RPMI7951 (cell line): Measurements from ENCODE around the gene RBM19. TPM values are rescaled to one million over a fixed set of nuclear protein-coding genes. Genes with fewer than 3 reads are reported as not detected.

Source experiments
- DNase-seq: peaks from one replicate; pipeline ENCODE4 v3.0.0-alpha.2; 2012; ENCODE audit warnings: low read depth
- total RNA-seq: library from RNA; depleted of rRNA; stranded (reverse); fragments of >200 nt; shearing (Covaris generic); gene quantifications from 2 replicates; pipeline ENCODE4 v1.2.3, GENCODE V29; 2014

Gene RBM19
- total RNA-seq, 1 experiment from 2014 or later, result 12.5 TPM

DNA sequence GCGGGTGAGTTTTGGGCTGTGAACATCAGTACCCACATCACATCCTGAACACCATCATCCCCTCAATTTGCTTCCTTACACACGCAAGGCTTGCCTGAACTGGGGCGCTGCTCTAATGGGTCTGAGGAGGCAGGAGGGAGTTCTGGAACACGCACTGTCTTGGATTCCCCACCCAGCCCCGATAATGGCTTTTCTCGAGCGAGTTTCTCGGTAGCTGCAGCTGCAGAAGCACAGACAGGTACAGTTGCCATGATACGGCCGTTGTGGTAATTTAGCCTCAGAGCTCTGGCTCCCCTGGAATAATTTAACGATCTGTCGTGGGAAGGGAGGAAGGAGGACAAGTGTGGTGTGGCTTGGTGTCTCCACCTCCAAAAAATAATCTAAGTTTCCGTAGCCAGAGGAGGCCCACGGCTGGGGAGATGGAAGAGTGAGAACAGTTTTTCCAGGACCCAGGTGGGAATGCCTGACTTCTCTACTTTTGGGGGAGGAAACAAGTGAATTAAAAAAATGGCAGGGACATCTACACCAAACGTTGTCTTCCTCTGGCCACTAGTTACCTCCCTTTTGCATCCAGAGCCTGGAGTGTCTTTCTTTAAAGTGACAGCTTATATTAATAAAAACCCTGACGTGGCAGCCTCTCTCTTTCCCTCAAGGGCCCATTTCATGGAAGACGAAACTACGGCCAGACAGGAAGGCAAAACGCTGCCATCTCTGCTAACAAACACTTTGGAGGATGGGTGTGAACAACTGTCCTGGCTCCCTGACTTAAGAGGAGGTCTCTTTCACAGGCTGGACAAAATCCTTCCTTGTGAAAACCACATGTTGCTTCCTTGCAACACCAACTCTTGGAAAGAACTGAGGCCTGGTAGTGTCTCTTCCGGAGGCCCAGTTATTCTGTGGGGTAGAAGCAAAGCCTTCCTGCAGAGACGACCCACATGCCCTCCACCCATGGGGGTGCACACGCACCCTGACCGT lies 84.8 kb downstream of the RBM19 start:
- no peak for DNase-seq

DNA sequence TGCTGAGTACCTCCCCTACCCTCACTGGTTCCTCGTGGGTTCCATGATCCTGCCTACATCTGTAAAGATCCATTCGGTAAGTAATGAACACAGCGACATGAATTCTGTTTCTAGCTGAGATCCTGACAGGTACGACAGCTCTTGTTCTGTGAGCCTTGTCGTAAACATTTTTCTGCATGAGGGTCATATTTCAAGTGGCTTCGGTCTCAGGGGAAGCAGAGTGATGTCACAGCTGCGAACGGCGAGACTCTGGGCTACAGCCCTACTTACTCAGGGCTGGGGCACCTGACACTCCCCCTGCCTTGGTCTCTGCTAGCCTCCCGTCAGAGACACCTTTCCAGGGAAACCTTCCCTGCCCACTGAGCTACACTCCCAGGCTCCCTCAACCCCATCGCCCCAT lies 85.8 kb downstream of the RBM19 start:
- DNase-seq, result no peak

DNA sequence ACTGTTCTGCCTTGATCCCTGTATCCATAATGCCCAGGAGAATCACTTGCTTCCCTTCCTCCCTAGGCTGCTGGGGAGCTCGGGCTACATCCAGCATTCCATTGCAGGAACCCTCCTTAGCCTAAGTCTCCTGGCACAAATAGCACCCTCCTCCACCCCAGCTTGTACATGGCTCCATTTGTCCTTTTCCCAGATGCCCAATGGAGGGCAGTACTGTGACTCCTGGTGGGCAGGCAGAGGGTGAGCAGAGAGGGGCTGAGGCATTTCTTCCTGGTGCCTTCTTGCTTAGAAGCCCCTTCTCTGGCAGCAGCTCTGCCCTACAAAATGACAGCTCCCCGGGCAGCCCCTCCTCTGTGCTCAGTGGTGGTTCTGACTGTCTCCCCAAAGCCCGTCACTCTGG lies 86.5 kb downstream of the RBM19 start:
- DNase-seq, result no peak

DNA sequence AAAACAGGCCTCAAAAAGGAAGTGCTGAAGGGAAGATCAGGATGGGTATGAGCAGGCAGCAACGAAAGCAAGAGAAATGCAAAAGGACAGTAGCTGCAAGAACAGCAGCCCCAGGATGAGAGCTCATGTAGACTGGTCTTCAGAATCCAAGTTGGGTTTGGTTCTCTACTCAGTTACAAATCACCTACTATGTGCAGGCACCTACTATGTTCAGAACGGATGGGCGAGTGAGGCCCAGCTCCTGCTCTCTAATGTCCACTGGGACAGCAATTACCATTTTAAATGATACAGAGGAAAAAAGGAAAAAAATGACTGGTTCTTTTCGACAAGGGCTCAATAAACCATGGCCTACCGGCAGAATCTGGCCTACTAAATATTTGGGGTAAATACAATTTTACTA lies 88.5 kb downstream of the RBM19 start:
- no peak for DNase-seq

GRCh38 chr12:113876160-113876559 lies 90.0 kb downstream of the RBM19 start:
- no peak for DNase-seq

- no peak for DNase-seq
These were observed 90.4 kb downstream of the RBM19 start for GRCh38 chr12:113875691-113876090.

DNA sequence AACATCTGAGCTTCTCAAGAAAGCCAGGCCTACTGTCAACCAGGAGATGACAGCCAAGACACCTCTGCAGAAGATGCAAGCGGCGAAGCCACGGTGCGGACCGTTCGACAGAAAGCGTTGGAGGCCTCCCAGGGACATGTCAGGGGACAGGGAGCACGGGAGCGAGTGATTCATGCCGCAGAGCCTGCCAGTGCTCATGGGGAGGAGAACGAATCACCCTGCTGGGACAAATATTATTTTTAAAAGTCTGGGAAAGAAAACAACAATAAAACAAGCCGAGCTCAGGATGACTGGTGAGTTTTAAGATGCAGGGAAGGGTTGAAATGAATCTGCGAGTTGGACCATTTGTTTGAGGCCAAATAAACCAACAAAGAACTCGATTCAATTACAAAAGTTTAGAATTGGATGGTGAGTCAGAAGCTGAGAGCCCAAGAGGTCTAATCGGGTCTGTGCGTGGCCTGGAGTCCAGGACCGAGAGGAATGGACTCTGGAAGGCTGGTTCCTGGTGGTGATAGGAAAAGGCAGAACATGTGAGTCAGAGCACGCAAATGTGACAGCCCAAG lies 91.0 kb downstream of the RBM19 start:
- no peak for DNase-seq

GRCh38 chr12:113874326-113874725 lies 91.8 kb downstream of the RBM19 start:
- no peak for DNase-seq

DNA sequence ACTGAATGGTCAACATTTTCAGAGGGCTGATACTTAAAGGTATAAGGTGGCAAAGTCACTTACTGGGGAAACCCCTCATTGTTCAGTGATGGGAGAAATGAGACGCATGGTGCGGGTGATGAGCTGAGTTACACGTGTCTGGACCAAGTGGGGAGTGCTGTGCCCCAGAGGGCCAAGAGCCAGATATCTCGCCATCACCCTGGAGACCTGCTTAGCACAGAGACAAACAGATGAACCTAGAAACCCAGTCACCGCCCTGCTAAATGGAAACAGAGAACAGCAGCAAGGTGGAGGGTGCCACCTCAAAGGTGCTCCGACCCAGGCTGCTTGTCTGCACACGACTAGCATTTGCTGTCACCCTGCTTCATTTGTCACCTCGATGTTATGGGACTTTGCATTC lies 92.4 kb downstream of the RBM19 start:
- DNase-seq, result no peak

DNA sequence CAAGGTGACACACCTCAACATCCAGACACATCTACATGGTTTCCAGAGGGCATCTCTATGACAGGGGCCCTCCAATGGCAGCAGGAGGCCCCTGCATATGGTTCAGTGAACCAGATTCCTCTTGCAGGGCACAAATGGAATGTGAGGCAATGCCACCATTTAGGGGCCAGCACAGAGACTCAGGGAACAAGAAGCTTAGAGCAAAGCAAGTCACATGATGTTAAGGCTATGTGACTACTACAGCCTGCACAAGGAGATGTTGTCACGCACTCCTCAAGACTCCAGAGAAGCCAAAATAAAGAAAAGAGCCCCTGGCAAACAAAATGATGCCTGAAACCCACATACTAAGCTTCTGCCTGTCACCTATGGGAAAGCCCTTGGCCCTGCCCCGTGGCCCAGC lies 95.2 kb downstream of the RBM19 start:
- no peak for DNase-seq

- no peak for DNase-seq
These were observed 96.1 kb downstream of the RBM19 start for GRCh38 chr12:113870035-113870434.

DNA sequence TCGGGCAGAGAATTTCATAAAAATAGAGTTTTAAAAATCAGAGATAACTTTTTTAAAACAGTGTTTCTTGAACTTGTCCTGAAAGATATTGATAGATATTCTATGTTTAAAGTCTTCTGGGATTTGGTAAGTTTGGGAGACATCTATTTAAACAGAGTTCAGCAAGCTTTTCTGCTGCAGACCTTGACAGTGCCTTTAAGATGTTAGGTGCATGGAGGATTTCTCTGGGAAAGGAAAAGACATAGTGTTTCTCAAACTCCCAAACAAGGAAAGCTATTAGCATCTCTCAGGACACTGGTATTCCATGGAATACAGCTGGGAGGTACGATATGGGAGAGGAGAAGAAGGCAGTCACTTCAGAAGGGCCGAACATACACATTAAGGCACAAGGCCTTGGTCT lies 97.8 kb downstream of the RBM19 start:
- no peak for DNase-seq

DNA sequence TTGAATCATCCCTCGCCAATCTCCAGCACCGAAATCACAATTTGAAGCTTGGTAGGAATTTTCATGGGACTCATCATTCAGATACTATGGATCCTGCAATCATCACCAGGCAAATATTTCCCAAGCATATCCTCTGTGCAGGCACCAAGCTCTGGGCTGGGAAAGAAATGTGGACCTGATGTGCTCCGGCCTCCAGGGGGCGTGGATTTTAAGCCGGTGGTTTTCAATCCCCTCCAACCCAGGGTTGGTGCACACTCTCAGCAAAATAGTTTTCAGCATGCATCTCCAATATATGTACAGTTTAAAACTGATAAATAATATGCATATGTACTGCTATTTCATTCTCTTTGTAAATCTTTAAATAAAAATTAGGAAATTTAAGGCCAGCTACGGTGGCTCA lies 98.9 kb downstream of the RBM19 start:
- DNase-seq, result no peak

DNA sequence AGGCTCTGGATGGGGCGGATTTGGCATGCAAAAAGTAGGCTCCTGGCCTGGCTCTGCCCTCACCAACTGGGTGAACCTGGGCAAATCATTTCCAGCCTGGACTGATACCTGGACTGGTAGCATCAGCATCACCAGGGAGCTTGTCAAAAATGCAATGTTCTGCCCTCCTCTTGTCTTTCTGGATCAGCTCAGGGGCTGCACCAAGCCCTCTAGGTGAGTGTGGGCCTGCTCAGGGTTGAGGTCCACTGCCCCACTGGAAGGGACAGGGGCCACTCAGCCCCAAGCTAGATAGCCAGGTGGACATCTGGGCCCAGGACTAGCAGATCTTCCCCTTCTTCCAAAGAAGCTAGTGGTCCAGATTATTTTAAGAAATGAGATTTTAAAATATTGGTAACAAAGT lies 99.6 kb downstream of the RBM19 start:
- no peak for DNase-seq

DNA sequence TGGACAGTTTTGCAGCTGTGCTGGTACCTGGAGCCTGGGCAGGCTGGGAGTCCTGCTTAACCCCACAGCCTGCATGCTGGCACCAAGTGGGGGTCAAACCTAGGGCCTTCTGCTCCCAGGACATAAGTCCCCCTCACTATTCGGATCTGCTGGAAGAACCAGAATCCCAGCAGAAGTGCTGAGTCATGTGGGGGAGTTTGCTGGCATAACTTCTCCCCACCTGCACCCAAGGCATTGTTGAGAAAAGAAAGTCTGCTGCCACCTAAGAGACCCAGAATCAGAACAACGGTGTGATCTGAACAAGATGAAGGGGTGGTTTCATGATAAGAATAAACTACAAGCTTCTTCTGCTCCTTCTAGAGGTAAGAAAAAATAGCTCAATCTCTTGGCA lies 102.7 kb downstream of the RBM19 start:
- DNase-seq, result no peak

DNA sequence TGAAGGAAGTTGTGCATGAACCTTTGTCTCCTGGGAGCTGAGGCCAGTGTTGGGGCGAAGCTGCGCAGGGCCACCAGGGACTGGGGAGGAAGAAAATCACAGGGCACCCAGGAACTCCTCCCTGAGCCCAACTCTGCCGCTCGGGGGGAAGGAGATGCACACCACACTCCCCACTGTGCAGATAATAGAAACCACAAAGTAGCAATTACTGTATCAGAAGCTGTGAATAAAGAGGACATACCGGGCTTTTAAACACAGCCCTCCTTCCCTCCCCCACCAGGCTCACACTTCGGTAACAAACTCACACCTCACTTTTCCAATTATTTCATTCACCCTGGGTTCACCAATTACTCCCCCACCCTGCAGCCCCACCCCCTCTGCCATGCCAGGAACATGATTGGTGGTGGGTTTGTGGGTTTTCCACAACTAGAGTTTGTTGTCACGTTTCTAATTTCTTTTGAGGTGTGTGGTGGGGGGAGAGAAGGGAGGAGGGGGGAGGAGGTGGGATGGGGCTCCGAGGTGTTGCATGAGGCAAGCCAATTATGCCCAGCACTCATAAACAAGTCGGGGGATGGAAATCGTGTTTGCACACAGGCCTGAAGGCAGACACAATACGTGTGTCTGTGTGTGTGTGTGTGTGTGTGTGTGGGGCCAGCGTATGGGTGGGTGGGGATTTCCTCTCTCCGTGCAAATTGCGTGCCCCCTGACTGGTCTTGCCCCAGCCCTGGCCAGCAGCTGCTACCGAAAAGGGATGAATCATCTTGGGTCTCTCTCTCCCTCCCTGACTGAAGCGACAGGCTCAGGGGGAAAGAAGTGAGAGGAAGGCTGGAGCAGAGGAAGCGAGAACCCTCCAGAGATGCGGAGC lies 103.3 kb downstream of the RBM19 start:
- peak; percentile 91 for DNase-seq

DNA sequence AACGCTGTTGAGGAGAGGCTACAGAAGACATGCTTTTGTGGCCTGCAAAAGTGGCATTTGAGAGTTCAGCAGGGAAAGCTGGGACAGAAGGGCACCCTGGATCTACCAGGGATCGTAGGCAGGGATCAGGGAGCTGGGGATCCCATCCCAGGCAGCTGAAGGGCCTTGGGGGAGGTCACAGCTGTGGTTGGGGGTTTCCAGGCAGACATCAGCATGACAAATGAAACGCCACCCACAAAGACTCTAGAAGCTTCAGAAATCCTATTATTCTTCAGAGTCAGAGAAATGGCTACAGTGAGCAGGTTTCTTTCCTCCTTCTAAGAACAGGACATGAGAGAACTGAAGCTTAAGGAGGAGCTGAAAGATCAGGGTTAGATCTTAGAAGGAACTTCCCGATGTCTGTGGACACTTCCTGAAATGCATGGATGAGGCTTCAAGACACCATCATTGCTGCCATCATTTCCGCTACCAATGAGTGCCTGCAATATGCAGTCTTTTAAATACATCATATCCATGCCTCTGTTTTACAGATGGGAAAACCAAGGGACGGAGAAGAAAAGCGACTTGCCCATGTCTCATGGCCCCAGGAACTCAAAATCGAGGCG lies 104.3 kb downstream of the RBM19 start:
- DNase-seq, result no peak

DNA sequence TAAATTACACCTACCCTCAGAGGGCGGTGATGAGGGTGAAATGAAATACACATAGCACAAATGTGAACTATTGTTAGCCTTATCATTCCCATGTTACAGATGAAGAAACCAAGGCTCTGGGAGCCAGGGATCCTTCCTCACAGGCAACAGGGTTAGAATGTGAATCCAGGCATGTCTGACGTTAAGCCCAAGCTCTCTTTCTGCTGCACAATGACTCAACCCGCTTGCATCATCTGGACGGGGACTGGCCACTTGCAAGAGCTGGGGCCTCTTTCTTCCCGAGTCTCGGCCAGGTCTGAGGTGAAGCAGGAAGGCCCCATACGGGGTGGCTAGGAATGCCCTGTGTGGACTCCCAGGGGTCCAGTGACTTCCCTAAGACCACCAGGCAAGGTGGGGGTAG lies 105.2 kb downstream of the RBM19 start:
- peak; percentile 81 for DNase-seq

GRCh38 chr12:113860059-113860820 lies 105.9 kb downstream of the RBM19 start:
- no peak for DNase-seq

DNA sequence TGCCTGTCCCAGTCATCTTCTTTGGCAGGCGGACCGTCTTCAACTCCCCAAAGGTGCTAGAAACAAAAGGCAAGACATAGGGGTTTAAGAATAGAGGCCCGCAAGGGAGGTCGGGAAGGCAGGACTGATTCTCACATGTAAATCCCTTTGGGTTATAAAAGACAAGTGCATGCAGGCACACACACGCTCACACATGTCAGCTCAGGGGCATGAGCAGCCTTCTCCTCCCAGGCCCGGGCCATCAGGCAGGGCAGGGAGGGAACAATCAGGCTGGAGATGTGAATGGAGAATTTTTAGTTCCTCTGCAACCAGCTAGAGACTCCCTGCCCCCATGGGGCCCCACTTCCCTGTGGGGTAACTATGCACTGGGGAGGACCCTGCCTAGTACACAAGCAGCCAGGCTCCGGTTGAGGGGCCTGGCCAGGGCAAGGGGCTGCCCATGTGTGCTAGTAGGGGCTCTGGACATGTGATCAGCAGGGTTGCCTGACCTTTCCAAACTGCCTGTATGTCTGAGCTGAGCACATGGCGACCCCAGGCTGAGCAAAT lies 107.2 kb downstream of the RBM19 start:
- no peak for DNase-seq

DNA sequence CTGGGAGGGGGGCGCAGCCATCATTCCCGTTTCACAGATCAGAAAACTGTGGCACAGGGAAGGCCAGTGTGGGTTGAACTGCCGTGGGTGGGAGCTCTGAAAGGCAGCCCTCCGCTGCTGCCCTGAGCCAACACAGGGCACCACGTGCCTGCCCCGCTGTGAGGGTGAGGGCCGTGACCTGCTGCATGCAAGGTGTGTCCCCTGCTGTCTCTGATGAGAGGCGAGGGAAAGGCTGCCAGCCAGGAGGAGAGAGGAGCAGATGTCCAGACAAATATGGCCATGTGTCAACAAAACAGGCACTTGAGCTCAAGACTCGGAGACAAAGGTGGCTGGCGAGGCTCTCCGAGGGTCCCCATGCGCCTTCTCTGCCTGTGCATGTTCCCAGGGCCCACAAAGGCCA lies 108.8 kb downstream of the RBM19 start:
- DNase-seq, result no peak
